NCI-H2227 (cell line): Measurements from ENCODE around the gene LYRM2.
A peak's percentile ranks its signal among the peaks of the same experiment; 100 is the strongest.

ENCODE experiments used
- DNase-seq: peaks from one replicate; lab custom pipeline; 2025; ENCODE audit not compliant: unreplicated experiment; lab: John Stamatoyannopoulos, UW

Gene LYRM2

GRCh38 chr6:89596484-89596883 is 42.1 kb downstream of the LYRM2 start:
- DNase-seq: no peak

- no peak for DNase-seq
These were observed 42.5 kb downstream of the LYRM2 start for GRCh38 chr6:89596056-89596455.

- no peak for DNase-seq
These were observed 46.8 kb downstream of the LYRM2 start for GRCh38 chr6:89591745-89592144.

DNA sequence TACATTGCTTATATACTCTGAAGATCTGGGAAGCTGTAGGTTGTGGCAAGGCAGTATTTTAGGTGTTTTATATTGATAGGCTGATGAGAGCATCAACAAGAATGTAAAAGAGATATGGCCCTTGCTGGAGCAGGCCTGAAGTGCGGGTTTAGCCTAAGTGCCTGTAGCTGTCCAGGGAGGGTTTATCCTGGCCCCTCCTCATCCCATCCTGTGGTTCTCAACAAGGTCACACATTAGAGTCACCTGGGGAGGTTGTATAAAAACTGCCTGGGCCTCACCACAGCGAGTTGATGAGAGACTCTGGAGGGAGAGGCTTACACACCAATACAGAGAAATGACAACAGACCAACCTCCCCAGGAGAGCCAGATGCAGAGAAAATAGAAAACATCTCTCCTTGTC is 48.4 kb downstream of the LYRM2 start:
- DNase-seq: no peak

GRCh38 chr6:89589297-89590025 is 49.1 kb downstream of the LYRM2 start:
- DNase-seq: no peak

DNA sequence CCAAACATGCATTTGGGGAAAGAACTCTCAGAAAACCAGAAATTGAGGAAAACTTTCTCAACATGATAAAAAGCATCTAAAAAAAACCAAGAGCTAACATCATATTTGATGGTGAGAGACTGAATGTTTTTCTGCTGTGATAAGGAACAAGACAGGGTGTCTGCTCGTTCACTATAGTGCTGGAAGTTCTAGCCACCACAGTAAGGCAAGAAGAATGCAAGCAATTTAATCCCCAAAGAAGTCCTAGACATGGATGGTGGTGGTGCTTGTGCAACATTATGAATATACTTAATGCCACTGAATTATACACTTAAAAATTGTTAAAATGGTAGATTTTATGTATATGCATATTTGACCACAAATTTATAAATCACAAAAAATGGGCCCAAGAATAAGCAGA is 53.4 kb downstream of the LYRM2 start:
- no peak for DNase-seq

GRCh38 chr6:89584539-89584938 is 54.0 kb downstream of the LYRM2 start:
- DNase-seq: no peak

DNA sequence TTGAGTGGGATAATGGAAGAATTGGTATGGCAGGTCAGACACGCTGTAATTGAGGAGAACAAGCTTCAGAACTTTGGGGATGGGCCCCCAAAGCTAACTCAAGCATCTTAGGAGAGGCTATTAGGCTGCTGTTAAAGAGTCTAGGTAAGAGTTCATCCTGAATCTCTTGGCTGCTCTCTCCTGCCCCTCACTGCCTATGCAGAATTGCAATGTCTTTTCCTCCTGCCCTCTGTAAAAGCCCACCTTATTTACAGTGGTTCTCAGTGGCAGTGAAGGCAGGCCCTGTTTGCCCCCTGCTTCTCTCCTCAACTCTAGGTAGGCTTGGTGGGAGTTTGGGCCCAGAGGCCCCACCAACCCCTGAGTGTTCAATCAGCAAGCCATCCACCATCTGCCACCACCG is 55.0 kb downstream of the LYRM2 start:
- DNase-seq: peak; percentile 44

GRCh38 chr6:89582669-89583325 is 55.8 kb downstream of the LYRM2 start:
- no peak for DNase-seq

- DNase-seq: peak; percentile 29
These were observed 56.9 kb downstream of the LYRM2 start for GRCh38 chr6:89581689-89582088.

DNA sequence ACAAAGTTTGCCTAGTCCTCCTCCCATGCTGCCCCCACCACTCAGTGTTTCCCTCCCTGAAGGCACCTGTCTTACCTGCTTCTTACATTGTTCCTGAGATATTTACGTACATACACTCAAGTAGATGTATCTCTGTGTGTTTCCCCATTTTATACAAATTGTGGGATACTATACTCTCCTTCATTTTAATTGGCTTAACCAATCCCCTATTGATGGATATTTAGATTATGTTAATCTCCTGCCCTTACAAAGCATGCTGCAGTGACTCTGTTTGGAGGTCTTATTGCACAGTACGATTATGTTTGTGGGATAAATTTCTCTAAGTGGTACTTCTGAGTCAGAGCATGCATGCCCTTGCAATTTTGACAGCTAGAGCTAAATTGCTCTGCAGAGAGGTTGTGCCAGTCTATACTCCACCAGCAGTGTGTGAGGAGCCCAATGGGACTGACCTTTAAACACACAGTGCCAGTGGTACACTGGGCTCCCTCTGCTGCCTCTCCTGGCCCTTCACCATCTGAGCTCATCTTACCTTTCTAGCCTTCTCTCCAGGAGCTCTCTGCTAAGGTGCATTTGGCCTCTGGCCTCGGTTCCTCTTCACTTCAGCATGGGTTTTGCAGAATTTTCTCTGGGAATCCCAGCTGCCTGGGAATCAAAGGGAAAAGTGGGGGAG is 57.4 kb downstream of the LYRM2 start:
- DNase-seq: peak; percentile 29

DNA sequence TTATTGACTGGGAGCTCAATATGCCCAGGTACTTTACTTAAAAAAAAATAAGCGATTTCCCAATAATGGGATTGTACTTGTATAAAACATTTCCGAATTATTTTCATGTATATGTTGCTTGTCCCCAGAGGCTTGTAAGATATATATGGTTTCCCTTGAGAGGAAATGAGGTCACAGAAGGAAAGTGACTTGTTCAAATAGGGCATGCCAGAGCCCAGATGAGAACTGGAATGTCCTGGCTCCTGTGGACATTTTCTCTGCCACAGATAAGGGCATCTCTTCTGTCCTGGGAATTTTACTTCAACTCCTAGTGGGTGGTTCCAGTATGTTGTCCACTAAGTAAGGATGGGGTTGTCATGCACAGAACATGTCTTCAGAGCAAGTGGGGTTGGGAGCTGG is 63.0 kb downstream of the LYRM2 start:
- no peak for DNase-seq

DNA sequence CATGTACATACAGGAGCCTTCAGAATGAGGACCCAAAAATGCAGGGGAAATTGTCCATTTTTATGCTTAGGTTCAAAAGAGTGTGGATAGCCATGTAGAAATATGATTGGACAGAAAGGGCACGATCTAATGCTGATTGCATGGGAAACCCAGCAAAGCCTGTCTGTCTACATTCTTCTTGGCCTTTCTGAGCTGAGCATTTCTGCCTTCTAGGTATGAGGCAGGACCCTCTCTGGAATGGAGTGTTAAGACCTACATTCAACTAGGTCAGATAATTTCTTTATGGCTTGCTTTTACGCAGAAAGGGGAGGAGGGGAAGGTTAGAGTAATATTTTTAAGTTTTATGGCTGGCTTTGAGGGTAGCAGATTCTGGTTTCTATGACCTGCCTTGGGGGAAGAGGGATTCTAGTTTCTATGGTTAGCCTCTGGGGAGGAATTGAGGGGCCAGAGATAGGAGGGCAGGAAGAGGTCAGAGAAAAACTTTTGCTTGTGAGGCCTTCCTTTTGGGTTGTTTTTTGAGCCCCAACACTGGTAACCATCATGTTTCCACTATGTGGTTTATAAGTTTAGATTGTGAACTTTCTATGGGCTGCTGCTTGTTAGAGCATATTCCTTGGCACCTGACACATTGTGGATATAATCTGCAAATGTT is 63.5 kb downstream of the LYRM2 start:
- no peak for DNase-seq

- DNase-seq: peak; percentile 22
These were observed 70.7 kb downstream of the LYRM2 start for GRCh38 chr6:89567630-89568390.

GRCh38 chr6:89566930-89567629 is 71.5 kb downstream of the LYRM2 start:
- peak; percentile 88 for DNase-seq

GRCh38 chr6:89566008-89566800 is 72.3 kb downstream of the LYRM2 start:
- peak; percentile 21 for DNase-seq

DNA sequence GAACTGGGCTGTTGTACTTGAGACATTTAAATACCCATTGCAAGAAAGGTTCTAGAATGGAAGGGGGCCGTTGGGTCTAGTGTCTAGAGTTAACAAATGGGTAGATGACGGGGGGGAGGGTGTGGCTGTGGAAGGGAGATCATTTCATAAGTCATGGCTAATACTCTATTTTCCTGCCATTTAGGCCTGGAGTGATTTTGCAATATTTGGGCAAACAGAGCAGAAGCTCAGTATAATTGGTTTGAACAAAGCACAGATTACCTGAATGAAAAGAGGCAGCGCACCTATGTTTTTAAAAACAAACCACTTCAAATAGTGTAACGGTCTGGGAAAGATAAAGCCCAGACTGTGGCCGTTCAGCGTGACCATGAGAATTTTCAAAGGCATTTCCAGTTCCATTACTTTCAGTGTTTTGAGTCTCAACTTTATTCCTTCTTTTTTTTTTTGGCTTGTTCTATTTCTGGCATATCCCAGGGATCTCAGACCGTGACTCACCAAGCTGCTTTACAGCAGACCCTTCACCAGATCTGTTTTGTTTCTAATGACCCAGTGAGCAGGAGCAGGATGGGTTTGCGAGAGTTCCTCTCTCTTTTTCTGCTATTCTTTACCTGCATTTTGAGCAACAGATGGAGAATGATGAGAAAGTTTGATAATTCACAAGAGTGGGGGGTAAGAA is 73.7 kb downstream of the LYRM2 start:
- DNase-seq: no peak

- no peak for DNase-seq
These were observed 74.7 kb downstream of the LYRM2 start for GRCh38 chr6:89563866-89564265.
